HG02943 (cell line): Measurements from ENCODE around the gene LRRC3C.
"Not testable (repeated sequence)": the region's sequence is repeated elsewhere in the genome, so short reads cannot be mapped to it uniquely, and the experiment has no call there.

ENCODE experiments used
- ATAC-seq: cut with Tn5 transposase; IDR thresholded peaks from one replicate; pipeline ENCODE4 v1.9.1; 2021; ENCODE audit warnings: mild to moderate bottlenecking, low read depth, moderate library complexity; ENCODE audit not compliant: unreplicated experiment

Gene LRRC3C

GRCh38 chr17:39946551-39947330 is 19.2 kb downstream of the LRRC3C start:
- ATAC-seq, result no peak

GRCh38 chr17:39948489-39948828 is 20.9 kb downstream of the LRRC3C start:
- ATAC-seq, result not testable (repeated sequence)

GRCh38 chr17:39949028-39949427 is 21.5 kb downstream of the LRRC3C start:
- ATAC-seq, result no peak

GRCh38 chr17:39950871-39951348 is 23.4 kb downstream of the LRRC3C start:
- no peak for ATAC-seq

- peak; percentile 21 for ATAC-seq
Measured at GRCh38 chr17:39951924-39952679, 24.6 kb downstream of the LRRC3C start.

- peak; percentile 65 for ATAC-seq
Measured at GRCh38 chr17:39952680-39953470, 25.3 kb downstream of the LRRC3C start.

- no peak for ATAC-seq
Measured at GRCh38 chr17:39953471-39953888, 25.9 kb downstream of the LRRC3C start.

GRCh38 chr17:39954876-39955275 is 27.3 kb downstream of the LRRC3C start:
- ATAC-seq, result no peak

GRCh38 chr17:39955726-39956225 is 28.2 kb downstream of the LRRC3C start:
- ATAC-seq, result no peak

GRCh38 chr17:39960524-39961041 is 33.1 kb downstream of the LRRC3C start:
- ATAC-seq, result no peak

GRCh38 chr17:39962642-39963220 is 35.2 kb downstream of the LRRC3C start, which contains the start of gene GSDMA:
Gene GSDMA (plus strand): TSS chr17:39963004. CDS start chr17:39965688, 2,684 bp downstream.
- ATAC-seq, result no peak

GRCh38 chr17:39963829-39964228 is 36.3 kb downstream of the LRRC3C start:
- ATAC-seq, result no peak

- ATAC-seq, result no peak
Measured at GRCh38 chr17:39965017-39965699, 37.6 kb downstream of the LRRC3C start.

- no peak for ATAC-seq
Measured at GRCh38 chr17:39966771-39967170, 39.2 kb downstream of the LRRC3C start.

GRCh38 chr17:39968761-39969160 is 41.2 kb downstream of the LRRC3C start:
- no peak for ATAC-seq

- no peak for ATAC-seq
Measured at GRCh38 chr17:39969375-39969774, 41.8 kb downstream of the LRRC3C start.

- ATAC-seq, result no peak
Measured at GRCh38 chr17:39970157-39970692, 42.7 kb downstream of the LRRC3C start.

GRCh38 chr17:39971076-39971603 is 43.6 kb downstream of the LRRC3C start:
- no peak for ATAC-seq

- no peak for ATAC-seq
Measured at GRCh38 chr17:39972271-39972670, 44.7 kb downstream of the LRRC3C start.
